Caco-2 (cell line): ENCODE data around the gene COL6A3. TPM values are rescaled to one million over a fixed set of nuclear protein-coding genes. Genes with fewer than 3 reads are reported as not detected.

Experiments used
- BruUV-seq: library from RNA; stranded (reverse); fragments of 400-500 nt; replicated peaks from 2 replicates; lab custom pipeline; 2021; lab: Mats Ljungman, UMichigan
- CTCF ChIA-PET: fragments of 300-600 bp; sonication (Branson Sonifier 250); formaldehyde crosslinking; loops from one replicate; lab custom pipeline; 2022; ENCODE audit warnings: antibody characterized with exemption; lab: Charles Lee
- POLR2A ChIA-PET: fragments of 300-600 bp; sonication (Branson Sonifier 250); formaldehyde crosslinking; loops from one replicate; lab custom pipeline; 2022; ENCODE audit warnings: antibody characterized with exemption; lab: Charles Lee
- DNase-seq, 2 experiments: peaks; one replicate each; pipeline versions ENCODE4 v3.0.0 to v3.0.0-alpha.2; 2020 to 2022
- H3K27me3 ChIP-seq: replicated peaks from 2 replicates; pipeline ENCODE4 v1.6.0; 2011; ENCODE audit warnings: low read length; ENCODE audit not compliant: control insufficient read depth, insufficient read depth
- H3K36me3 ChIP-seq: 2 replicates; pipeline ENCODE4 v1.5.1; 2011; ENCODE audit warnings: low read length; ENCODE audit not compliant: control insufficient read depth, insufficient read depth
- H3K4me1 ChIP-seq: fragments of 250-450 bp; sonication (Bioruptor Pico); 2 replicates; pipeline ENCODE4 v1.5.1; 2020; ENCODE audit warnings: mild to moderate bottlenecking
- H3K4me3 ChIP-seq: 2 replicates; pipeline ENCODE4 v1.5.1; 2011; ENCODE audit warnings: low read depth, mild to moderate bottlenecking, control low read depth, low read length
- H3K9me3 ChIP-seq: fragments of 250-450 bp; sonication (Bioruptor Pico); 2 replicates; pipeline ENCODE4 v1.5.1; 2020; ENCODE audit warnings: mild to moderate bottlenecking, moderate library complexity
- H3K27ac Mint-ChIP-seq: one replicate; pipeline ENCODE4 v1.8.0; 2022; ENCODE audit warnings: mixed read lengths; ENCODE audit not compliant: unreplicated experiment
- H3K27me3 Mint-ChIP-seq: one replicate; pipeline ENCODE4 v1.8.0; 2022; ENCODE audit warnings: mixed read lengths; ENCODE audit not compliant: insufficient read depth, unreplicated experiment
- H3K36me3 Mint-ChIP-seq: one replicate; pipeline ENCODE4 v1.8.0; 2022; ENCODE audit warnings: mild to moderate bottlenecking, mixed read lengths; ENCODE audit not compliant: insufficient read depth, unreplicated experiment
- H3K4me1 Mint-ChIP-seq: one replicate; pipeline ENCODE4 v1.8.0; 2022; ENCODE audit warnings: low read depth, mixed read lengths; ENCODE audit not compliant: unreplicated experiment
- H3K4me3 Mint-ChIP-seq: one replicate; pipeline ENCODE4 v1.8.0; 2022; ENCODE audit warnings: mild to moderate bottlenecking, moderate library complexity, mixed read lengths; ENCODE audit not compliant: unreplicated experiment
- H3K9me3 Mint-ChIP-seq: one replicate; pipeline ENCODE4 v1.8.0; 2022; ENCODE audit warnings: mixed read lengths; ENCODE audit not compliant: unreplicated experiment
- intact Hi-C: fragments of 100-400 bp; cut with micrococcal nuclease; formaldehyde crosslinking; loops from one replicate; pipeline ENCODE4 v1.10.0; 2022; ENCODE audit not compliant: unreplicated experiment
- total RNA-seq: library from RNA; stranded (reverse); gene quantifications from 2 replicates; pipeline ENCODE4 v1.2.3, GENCODE V29; 2022
- TF ChIP-seq, protein P1 (sequence below), 2 experiments: fragments of 200-600 bp in 1 of 2; IDR thresholded peaks; 1 replicate in 1 of 2; 2 replicates in 1 of 2; pipeline versions ENCODE4 v1.5.1 to v1.8.0; 2011 to 2022; ENCODE audit warnings: antibody characterized with exemption in 1 of 2, control low read depth in 1 of 2, inconsistent platforms in 1 of 2, low read depth in 1 of 2, low read length in 1 of 2, mild to moderate bottlenecking in 1 of 2, moderate library complexity in 1 of 2; ENCODE audit not compliant: insufficient read depth in 1 of 2, severe bottlenecking in 1 of 2, unreplicated experiment in 1 of 2

The COL6A3 gene
- total RNA-seq, 1 experiment from 2014 or later, result 0.73 TPM

DNA sequence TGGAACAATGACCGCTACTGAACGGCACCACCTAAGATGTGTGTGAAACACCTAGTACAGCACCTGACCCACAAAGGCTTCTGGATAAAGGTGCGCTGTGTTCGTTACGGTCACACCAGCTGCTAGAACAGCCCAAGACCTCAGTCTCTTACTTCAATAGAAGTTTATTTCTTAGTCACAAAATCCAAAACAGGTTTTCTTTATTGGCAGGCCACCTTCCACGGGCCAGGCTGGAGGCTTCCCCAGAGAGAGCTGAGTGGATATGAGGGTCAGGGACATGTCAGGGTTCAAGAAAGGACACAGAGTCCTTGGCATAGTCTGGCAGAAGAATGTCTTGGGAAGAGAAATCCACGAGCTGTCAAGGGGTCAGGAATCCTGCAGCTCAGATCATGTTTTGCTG, 92.2 kb downstream of the COL6A3 start:
- Histone ChIP-seq H3K9me3 (no peaks in the 10 kb centered on the region), H3K27me3 (no peaks in the 10 kb centered on the region), H3K4me1 (no peaks in the 10 kb centered on the region), H3K4me3 (no peak overlapping the region), H3K36me3 (no peaks in the 10 kb centered on the region)
- DNase-seq, result no peak
- ChIA-PET POLR2A (no interaction called here), CTCF (no interaction called here)
- no TSS peak for BruUV-seq
- TF ChIP-seq, protein P1, sequence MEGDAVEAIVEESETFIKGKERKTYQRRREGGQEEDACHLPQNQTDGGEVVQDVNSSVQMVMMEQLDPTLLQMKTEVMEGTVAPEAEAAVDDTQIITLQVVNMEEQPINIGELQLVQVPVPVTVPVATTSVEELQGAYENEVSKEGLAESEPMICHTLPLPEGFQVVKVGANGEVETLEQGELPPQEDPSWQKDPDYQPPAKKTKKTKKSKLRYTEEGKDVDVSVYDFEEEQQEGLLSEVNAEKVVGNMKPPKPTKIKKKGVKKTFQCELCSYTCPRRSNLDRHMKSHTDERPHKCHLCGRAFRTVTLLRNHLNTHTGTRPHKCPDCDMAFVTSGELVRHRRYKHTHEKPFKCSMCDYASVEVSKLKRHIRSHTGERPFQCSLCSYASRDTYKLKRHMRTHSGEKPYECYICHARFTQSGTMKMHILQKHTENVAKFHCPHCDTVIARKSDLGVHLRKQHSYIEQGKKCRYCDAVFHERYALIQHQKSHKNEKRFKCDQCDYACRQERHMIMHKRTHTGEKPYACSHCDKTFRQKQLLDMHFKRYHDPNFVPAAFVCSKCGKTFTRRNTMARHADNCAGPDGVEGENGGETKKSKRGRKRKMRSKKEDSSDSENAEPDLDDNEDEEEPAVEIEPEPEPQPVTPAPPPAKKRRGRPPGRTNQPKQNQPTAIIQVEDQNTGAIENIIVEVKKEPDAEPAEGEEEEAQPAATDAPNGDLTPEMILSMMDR (IDR thresholded peaks at IDR 0.05; ENCODE audit: insufficient read depth in 1 of 2, low read depth in 1 of 2, low read length in 1 of 2, severe bottlenecking in 1 of 2, unreplicated experiment in 1 of 2), result no peak
- no peak overlapping the region for H3K27ac Mint-ChIP-seq
- H3K4me1 Mint-ChIP-seq, result no peaks in the 10 kb centered on the region
- intact Hi-C loops, result loop anchor here (5.0 kb wide), 2 partner anchors 154 to 169 kb away; no protein-coding TSS in a partner anchor
- no peaks in the 10 kb centered on the region for H3K27me3 Mint-ChIP-seq
- peaks cover 6% of the 10 kb centered on the region for H3K36me3 Mint-ChIP-seq
- no peak overlapping the region for H3K4me3 Mint-ChIP-seq
- H3K9me3 Mint-ChIP-seq, result no peaks in the 10 kb centered on the region

DNA sequence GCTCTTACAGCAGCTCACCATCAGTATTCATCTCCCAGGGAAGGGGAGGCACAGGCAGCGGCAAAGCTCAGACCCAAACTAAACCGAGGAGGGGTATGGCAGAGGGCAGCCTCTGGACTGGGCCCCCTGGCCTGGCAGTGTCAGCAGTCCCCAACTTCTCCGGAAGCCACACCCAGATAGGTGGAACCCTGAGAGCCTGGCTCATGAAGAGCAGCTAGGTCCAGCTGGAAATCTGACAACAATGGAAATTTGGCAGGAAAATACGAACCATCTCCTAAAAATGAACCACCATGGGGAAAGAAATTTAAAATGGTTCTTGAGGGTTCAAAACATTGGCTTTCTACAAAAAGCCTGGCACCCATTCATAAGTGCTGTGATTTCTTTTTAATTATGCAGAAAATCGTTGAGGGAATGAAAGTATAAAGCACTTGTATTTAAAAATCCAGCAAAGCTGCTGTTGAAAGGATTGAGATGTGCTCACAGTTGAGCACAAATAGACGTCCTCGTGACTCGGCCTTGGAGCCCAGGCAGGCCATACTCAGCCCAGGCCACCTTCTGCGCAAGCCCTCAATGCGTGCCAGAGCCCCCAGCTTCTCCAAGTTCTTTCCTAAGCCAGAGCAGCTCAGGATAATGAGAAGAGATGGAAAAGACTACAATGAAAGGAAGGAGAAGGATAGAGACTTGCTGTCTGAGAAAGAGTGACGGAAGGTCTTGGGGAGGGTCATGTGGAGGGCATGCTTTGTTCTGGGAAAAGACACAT, 93.0 kb downstream of the COL6A3 start:
- no peak for DNase-seq
- H3K27ac Mint-ChIP-seq, result no peak overlapping the region
- Histone ChIP-seq H3K36me3 (no peaks in the 10 kb centered on the region), H3K27me3 (no peaks in the 10 kb centered on the region), H3K9me3 (no peaks in the 10 kb centered on the region), H3K4me3 (no peak overlapping the region), H3K4me1 (no peaks in the 10 kb centered on the region)
- H3K36me3 Mint-ChIP-seq, result peaks cover 6% of the 10 kb centered on the region
- H3K4me3 Mint-ChIP-seq, result no peak overlapping the region
- ChIA-PET POLR2A (no interaction called here), CTCF (no interaction called here)
- no peaks in the 10 kb centered on the region for H3K9me3 Mint-ChIP-seq
- H3K27me3 Mint-ChIP-seq, result no peaks in the 10 kb centered on the region
- intact Hi-C loops, result loop anchor here (5.0 kb wide), 2 partner anchors 154 to 169 kb away; no protein-coding TSS in a partner anchor
- TF ChIP-seq, protein P1 (IDR thresholded peaks at IDR 0.05; ENCODE audit: insufficient read depth in 1 of 2, low read depth in 1 of 2, low read length in 1 of 2, severe bottlenecking in 1 of 2, unreplicated experiment in 1 of 2), result no peak
- BruUV-seq, result no TSS peak
- H3K4me1 Mint-ChIP-seq, result no peaks in the 10 kb centered on the region

DNA sequence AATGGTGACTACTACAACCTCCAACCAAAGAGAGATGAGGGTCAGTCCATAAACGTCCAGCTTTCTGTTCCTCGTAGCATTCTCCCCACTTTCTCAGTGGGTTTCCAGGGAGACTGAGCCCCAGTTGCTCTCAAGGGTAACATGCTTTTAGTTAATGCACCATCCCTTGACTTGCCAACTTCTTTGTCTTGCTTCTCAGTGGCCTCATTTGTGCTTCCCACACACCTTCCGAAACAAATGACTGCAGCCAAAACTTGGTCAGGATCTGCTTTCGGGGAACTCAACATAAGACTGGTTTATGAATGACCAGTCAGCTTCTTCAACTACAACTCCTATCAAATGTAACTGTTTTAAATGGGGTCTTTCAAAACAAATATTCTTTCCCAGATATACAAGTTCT, 94.1 kb downstream of the COL6A3 start:
- TF ChIP-seq, protein P1 (IDR thresholded peaks at IDR 0.05; ENCODE audit: insufficient read depth in 1 of 2, low read depth in 1 of 2, low read length in 1 of 2, severe bottlenecking in 1 of 2, unreplicated experiment in 1 of 2), result no peak
- DNase-seq, result no peak
- Histone ChIP-seq H3K27me3 (no peaks in the 10 kb centered on the region), H3K4me1 (0 out of 2 replicates have a peak, but pooled peaks cover 7% of the 10 kb centered on the region), H3K4me3 (no peak overlapping the region), H3K9me3 (no peaks in the 10 kb centered on the region), H3K36me3 (no peaks in the 10 kb centered on the region)
- CTCF ChIA-PET, result no interaction called here
- no peaks in the 10 kb centered on the region for H3K9me3 Mint-ChIP-seq
- POLR2A ChIA-PET, result no interaction called here
- no peak overlapping the region for H3K4me3 Mint-ChIP-seq
- H3K27me3 Mint-ChIP-seq, result no peaks in the 10 kb centered on the region
- no TSS peak for BruUV-seq
- H3K36me3 Mint-ChIP-seq, result peaks cover 6% of the 10 kb centered on the region
- no peak overlapping the region for H3K27ac Mint-ChIP-seq
- no peaks in the 10 kb centered on the region for H3K4me1 Mint-ChIP-seq
- intact Hi-C loops, result loop anchor here (5.0 kb wide), 2 partner anchors 153 to 168 kb away; no protein-coding TSS in a partner anchor
